ENCODE data around the gene UCN2. TPM values are rescaled to one million over a fixed set of nuclear protein-coding genes. Genes with fewer than 3 reads are reported as not detected.
"Not testable (repeated sequence)": the region's sequence is repeated elsewhere in the genome, so short reads cannot be mapped to it uniquely, and the experiment has no call there.

The UCN2 gene
- total RNA-seq, 1 donor from 2014 or later, result not detected

DNA sequence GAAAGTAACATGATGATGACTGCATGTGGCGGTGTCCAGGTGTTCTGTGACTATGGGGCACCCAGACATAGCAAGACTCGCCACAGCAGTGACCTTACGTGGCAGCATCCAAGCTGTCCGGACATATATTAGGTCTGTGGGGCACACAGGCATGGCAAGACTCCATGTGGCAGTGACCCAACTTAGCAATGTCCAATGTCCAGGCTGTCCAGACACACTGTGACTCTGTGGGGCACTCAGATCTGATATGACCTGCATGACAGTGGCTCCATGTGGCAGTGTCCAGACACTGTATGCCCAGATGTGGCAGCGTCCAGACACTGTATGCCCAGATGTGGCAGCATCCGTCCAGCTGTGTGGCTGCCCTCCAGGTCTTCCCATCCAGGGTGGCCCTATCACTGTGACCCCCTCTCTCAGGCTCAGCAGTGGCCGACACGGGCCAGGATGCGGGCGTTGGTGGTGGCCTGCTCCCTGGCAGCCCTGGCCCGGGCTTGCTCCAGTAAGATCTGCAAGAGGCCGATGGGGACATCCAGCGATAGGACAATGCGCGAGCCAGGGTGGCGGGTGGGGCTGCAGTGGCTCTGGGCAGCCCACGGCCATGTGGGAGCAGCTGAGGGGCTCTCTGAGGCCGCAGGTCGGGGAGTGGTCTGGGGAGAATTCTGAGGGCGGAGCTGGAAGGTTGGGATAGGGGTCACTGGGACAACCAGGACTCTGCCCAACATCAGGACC is 1.1 kb downstream of the UCN2 start:
- DNase-seq, result no peak
- Mint-ChIP-seq H3K4me1 (peaks cover 31% of the 10 kb centered on the region), H3K4me3 (no peak overlapping the region), H3K27me3 (no peaks in the 10 kb centered on the region), H3K36me3 (ENCODE audit: low read depth) (no peaks in the 10 kb centered on the region), H3K9me3 (no peaks in the 10 kb centered on the region), H3K27ac (peak overlapping the region; percentile 23)
- intact Hi-C loops (cut with micrococcal nuclease), result no loop called here

DNA sequence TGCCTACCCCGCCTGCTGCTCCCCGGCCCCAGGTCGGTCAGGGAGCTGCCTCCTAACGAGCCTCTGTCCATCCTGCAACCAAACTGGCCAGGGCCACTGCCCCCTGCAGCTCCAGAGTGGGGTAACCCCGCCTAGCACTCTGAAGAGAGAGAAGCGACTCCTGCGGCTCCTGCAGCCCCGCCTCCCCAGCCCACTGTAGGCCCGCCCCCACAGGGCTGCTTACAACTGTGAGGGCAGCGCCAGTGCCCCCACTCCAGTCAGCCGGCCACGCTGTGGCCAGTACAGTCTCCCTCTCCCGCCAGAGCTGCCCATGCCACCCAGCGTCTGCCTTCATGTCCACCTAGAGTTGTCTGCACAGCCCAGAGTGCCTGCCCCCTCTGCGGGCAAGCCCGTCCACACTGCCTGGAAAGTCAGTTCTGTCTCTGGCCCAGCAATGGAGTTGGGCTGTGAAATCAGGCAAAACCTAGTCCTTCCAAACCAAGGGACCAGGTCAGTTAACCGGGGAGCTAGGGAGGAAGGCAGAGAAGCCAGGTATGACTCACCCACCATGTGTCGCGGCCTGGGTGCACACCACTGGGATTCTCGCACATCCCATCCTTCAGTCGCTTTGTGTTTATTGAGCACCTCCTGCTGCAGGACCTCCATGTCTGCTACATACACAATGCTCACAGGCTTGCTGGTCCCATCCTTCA is 2.4 kb downstream of the UCN2 start:
- Mint-ChIP-seq H3K27me3 (no peaks in the 10 kb centered on the region), H3K9me3 (no peaks in the 10 kb centered on the region), H3K4me3 (peak overlapping the region; percentile 28), H3K36me3 (ENCODE audit: low read depth) (no peaks in the 10 kb centered on the region), H3K27ac (no peak overlapping the region), H3K4me1 (peaks cover 31% of the 10 kb centered on the region)
- peak; percentile 69 for DNase-seq
- intact Hi-C loops (cut with micrococcal nuclease), result no loop called here

DNA sequence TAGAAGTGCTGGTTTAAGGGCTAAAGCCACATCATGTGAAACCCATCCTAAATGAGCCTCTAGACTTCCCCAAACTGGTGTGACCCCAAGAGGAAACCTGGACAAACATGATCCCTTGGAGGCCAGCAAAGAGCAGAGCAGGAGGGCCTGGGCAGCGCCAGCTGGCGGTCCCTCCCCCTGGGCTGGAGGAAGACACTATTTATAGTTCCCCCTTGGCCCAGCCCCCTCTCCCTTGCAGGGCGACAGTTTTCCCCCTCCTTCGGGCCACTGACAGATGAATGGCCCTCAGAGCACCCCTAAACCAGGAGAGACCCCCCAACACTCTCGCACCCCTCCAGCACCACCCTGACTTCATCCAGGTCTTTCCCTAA is 2.9 kb downstream of the UCN2 start:
- Mint-ChIP-seq H3K27ac (peak overlapping the region; percentile 20), H3K36me3 (ENCODE audit: low read depth) (no peaks in the 10 kb centered on the region), H3K27me3 (no peaks in the 10 kb centered on the region), H3K4me3 (no peak overlapping the region), H3K9me3 (no peaks in the 10 kb centered on the region), H3K4me1 (peaks cover 29% of the 10 kb centered on the region)
- no peak for DNase-seq
- intact Hi-C loops (cut with micrococcal nuclease), result no loop called here

DNA sequence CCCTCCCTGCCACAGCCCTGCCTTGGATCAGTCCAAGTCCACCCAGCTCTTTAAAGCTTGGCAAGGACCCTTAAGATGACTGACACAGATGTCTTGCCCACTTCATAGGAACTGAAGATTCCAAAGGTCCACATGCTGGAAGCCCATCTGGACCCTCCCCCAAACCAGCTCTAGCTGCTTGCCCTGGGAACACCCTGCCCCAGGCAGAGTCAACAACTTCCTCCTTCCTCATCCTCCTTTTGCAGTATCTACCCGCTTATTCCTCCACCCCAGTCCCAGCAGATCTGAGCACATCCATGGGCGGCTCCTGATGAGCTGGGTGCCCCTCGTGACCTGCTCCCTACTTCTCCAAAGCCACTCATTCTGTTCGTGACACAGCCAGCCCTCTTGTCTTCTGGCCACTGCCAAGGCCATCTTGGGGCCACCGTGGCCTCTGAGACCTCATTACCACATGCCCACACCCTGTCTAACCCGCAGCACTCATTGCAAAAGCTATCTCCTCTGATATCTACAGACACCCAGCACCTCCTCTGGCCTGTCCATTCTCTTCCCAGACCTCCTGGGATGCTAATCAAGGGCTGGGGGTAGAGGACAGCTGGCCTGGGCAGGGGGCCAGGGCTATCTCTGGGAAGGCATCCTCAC is 5.0 kb downstream of the UCN2 start:
- DNase-seq, result no peak
- H3K27ac Mint-ChIP-seq, result peak overlapping the region; percentile 61
- H3K27me3 Mint-ChIP-seq, result no peaks in the 10 kb centered on the region
- H3K36me3 Mint-ChIP-seq (ENCODE audit: low read depth), result peaks cover 11% of the 10 kb centered on the region
- H3K9me3 Mint-ChIP-seq, result no peaks in the 10 kb centered on the region
- H3K4me1 Mint-ChIP-seq, result peaks cover 45% of the 10 kb centered on the region
- intact Hi-C loops (cut with micrococcal nuclease), result loop anchor here (1.0 to 5.0 kb wide), 3 partner anchors 51 to 318 kb away; partner anchors contain the start of genes SLC26A6 and ZNF589
- H3K4me3 Mint-ChIP-seq, result peak overlapping the region; percentile 36

DNA sequence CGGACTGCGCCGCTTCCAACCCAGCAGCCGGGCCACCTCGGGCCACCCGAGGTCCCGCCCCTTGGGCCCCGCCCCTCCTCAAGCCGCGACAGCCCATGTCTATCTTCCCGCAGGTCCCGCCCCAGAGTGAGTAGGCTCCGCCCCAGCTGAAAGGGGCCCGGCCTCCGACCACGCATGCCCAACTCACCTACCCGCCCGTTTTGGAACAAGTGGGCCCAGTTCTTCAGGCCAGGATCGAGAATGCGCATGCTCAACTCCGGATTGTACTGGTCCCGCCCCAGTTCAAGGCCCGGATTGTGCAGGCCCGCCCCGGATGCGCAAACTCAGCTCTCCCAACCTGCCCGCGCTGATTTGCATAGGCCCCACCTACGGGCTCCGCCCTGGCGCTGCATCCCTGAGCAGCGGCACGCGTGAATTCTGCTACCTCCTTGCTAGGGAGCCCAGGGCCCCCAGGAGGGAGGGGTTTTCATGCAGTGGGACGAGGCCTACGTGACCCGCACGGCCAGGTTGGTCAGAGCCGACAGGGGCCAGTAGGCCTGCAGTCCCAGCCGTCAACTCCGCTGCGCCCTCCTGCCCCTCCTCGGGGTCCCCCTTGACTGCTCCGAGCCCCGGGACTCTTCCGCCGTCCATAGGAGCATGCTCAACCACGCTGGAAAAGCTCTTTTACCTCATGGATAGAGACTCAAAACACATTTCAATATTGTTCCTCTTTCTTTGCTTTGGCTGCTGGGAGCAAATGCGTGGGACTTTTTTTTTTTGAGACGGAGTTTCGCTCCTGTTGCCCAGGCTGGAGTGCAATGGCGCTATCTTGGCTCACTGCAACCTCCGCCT is 6.6 kb downstream of the UCN2 start, which contains the start of gene PFKFB4:
Gene PFKFB4 (minus strand): TSS at position 8 of the 831 bp plus-strand sequence. CDS start 26 bp downstream, outside the sequence.
- H3K27me3 Mint-ChIP-seq, result no peaks in the 10 kb centered on the region
- peak; percentile 100 for DNase-seq
- intact Hi-C loops (cut with micrococcal nuclease), result loop anchor here (1.0 to 5.0 kb wide), 8 partner anchors 50 to 369 kb away; partner anchors contain the start of genes CCDC51, CDC25A, NME6 and TMA7
- H3K4me1 Mint-ChIP-seq, result peaks cover 48% of the 10 kb centered on the region
- H3K27ac Mint-ChIP-seq, result peak within 1 kb of the TSS; percentile 97
- H3K9me3 Mint-ChIP-seq, result no peaks in the 10 kb centered on the region
- peaks cover 18% of the 10 kb centered on the region for H3K36me3 Mint-ChIP-seq (ENCODE audit: low read depth)
- H3K4me3 Mint-ChIP-seq, result peak within 1 kb of the TSS; percentile 93

DNA sequence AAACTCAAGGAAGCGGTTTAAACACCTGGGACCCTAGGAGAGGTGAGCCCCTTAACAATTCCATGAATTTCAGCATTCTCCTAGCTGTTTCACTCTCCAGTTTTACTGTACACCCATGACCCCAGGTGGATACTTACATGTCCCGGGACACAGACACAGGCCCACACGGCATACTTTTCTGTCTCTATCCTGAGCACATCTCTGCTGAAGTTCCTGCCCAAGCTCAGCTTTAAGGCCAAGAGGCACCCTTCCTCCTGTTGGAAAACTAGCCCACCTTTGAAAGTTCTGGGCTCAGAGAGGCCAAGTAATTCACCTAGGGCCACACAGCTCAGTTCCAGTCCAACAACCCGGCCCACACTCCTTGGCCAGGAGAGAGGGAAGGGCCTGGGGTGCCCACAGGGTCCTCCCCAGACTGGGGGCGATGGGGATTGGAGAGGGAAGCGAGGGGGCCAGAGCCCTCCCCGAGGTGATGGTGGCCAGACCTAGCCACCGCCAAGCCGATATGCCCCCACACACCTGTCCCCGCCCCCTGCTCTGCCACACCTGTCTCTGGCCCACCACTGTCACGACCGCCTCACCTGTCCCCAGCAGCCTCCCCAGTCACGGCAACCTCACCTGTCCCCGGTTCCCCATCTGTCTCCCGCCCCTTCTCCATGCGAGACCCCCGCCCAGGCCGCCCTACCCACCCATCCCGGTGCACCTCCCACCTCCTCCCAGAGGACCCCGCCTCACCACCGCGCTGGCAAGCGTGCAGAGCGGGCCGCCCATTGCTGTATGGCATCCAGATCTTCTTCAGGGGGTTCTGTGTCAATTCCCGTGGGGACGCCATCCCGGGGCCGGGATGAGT is 7.4 kb downstream of the UCN2 start:
- peaks cover 46% of the 10 kb centered on the region for H3K4me1 Mint-ChIP-seq
- intact Hi-C loops (cut with micrococcal nuclease), result loop anchor here (2.0 to 5.0 kb wide), 4 partner anchors 49 to 287 kb away; partner anchors contain the start of genes CCDC51 and TMA7
- H3K9me3 Mint-ChIP-seq, result no peaks in the 10 kb centered on the region
- H3K36me3 Mint-ChIP-seq (ENCODE audit: low read depth), result peaks cover 18% of the 10 kb centered on the region
- H3K4me3 Mint-ChIP-seq, result peak overlapping the region; percentile 93
- H3K27ac Mint-ChIP-seq, result peak overlapping the region; percentile 97
- no peaks in the 10 kb centered on the region for H3K27me3 Mint-ChIP-seq
- peak; percentile 70 for DNase-seq

DNA sequence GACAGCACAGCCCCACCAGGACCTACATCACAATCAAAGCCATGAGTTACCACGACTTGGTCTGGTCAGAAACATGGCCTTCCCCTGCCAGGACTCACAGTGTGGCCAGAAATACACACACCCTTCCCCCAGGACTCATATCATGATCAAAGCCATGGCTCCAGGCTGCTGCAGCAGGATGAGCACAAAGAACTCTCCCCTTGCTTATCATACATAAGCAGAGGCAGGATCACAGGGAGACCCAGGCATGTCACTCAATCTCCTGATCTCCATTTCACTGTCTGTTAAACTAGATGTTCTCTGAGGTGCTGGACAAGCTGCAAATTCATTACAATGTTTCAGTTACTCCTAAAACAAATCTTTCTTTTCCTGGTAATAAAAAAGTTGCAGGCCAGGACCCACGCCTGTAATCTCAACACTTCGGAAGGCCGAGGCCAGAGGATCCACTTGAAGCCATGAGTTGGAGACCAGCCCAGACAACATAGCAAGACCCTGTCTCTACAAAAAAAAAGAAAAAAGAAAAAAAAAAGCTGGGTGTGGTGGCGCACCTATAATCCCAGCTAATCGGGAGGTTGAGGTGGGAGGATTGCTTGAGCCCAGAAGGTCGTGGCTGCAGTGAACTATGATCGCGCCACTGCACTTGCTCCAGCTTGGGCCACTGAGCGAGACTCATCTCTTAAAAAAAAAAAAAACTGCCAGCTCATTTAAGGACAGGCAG is 8.2 kb downstream of the UCN2 start:
- H3K36me3 Mint-ChIP-seq (ENCODE audit: low read depth), result peaks cover 24% of the 10 kb centered on the region
- H3K4me1 Mint-ChIP-seq, result peaks cover 51% of the 10 kb centered on the region
- no peak for DNase-seq
- H3K4me3 Mint-ChIP-seq, result peak overlapping the region; percentile 93
- H3K9me3 Mint-ChIP-seq, result no peaks in the 10 kb centered on the region
- intact Hi-C loops (cut with micrococcal nuclease), result loop anchor here (5.0 kb wide), 1 partner anchor 48 kb away; no protein-coding TSS in a partner anchor
- peak overlapping the region; percentile 63 for H3K27ac Mint-ChIP-seq
- H3K27me3 Mint-ChIP-seq, result no peaks in the 10 kb centered on the region

DNA sequence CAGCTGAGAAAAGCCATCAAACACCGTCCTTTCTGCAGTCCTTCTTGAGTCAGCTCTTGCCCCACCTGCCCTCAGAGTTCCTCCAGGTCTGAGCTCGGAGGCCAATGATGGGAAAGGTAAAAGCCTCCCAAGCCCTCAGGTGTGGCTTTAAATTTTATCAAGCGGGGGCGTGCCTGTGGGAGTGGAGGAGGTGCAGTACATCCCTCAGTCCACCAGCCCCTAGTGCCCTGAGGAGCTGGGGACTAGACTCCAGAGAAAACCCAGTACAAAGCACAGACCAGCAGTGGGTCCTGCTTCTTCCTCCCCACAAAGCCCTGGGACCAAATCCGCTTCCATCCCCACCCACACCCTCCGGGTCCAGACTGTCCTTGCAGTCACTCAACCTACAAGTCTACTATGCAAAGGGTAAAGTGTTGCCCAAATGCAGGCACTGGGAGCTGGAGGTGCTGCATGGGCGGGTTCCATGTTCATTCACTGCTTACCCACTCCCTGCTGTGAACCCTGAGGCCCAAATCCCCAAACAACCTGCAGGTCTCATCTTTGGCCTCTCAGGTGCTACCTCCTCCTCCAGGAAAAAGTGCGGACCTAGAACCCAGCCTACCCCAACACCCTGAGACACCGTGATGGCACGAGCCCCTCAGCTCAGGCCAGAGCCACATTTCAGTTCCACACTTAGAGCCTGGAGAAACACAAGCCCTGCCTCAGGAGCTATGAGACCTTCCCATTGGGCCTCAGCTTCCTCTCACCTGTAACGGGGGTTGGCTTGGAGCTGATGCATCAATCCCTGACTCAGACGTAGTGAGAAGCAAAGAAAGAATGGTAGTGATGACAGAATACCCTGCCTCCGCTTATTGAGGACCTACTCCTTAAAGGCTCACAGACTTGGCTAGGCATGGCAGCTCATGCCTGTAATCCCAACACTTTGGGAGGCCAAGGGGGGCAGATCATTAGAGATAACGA is 9.4 kb downstream of the UCN2 start:
- peaks cover 48% of the 10 kb centered on the region for H3K4me1 Mint-ChIP-seq
- H3K36me3 Mint-ChIP-seq (ENCODE audit: low read depth), result peaks cover 28% of the 10 kb centered on the region
- no peaks in the 10 kb centered on the region for H3K27me3 Mint-ChIP-seq
- intact Hi-C loops (cut with micrococcal nuclease), result no loop called here
- peak overlapping the region; percentile 93 for H3K4me3 Mint-ChIP-seq
- DNase-seq, result no peak
- no peak overlapping the region for H3K27ac Mint-ChIP-seq
- H3K9me3 Mint-ChIP-seq, result no peaks in the 10 kb centered on the region

DNA sequence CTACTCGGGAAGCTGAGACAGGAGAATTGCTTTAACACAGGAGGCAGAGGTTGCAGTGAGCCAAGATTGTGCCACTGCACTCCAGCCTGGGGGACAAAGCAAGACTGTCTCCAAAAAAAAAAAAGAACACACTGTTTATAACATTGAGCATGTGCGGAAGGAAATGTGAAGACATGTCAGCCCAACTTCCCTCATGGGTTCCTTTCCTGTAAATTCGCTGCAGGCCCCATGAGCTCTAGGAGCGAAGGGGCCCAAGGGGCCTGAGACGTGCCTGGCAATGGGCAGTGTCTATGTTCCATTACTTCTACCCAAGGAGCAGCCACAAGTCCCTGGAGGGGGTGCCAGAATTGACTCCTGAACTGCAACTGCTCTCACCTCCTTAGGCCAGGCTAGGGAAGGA is 10.2 kb downstream of the UCN2 start:
- Mint-ChIP-seq H3K4me3 (peak overlapping the region; percentile 15), H3K27me3 (no peaks in the 10 kb centered on the region), H3K36me3 (ENCODE audit: low read depth) (peaks cover 32% of the 10 kb centered on the region), H3K4me1 (peaks cover 45% of the 10 kb centered on the region), H3K27ac (no peak overlapping the region), H3K9me3 (no peaks in the 10 kb centered on the region)
- no peak for DNase-seq
- intact Hi-C loops (cut with micrococcal nuclease), result no loop called here

DNA sequence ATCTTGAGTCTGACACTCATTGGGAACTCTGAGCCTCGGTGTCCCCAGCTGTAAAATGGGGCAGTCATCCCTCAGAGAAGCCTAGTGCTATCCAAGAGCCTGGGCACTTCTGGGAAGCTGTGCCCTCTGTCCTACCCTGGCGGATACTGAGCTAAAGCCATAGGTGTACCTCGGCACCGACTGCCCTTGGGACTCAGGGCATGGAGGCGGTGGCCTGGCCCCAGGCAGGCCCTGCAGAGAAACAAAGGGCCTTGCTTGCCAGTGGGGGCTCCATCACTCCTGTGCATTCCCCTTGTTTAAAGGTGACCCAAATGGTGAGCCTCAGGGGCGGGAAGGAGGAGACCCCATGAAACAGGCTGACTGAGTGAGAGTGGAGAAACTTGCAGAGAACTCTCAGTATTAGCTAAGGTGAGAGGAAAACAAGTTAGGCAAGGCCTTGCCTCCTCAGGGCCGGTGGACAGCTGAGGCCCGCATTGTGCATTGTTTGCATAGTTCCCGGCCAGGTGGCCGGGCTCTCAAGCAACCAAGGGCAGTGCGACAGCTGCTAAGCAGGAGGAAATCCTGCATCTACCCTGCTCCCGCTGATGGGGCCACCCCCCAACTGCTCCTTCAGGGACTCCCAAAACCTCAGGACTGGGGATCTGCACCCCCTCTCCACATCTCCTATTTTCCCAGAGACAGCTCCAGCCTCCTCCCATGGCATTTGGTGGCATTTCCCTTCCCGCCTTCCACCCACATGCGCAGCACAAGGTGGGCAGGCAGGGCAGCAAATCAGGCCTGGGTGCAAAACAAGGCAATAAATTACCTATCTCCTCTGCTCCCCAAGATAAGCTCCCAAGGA is 11.2 kb downstream of the UCN2 start:
- intact Hi-C loops (cut with micrococcal nuclease), result no loop called here
- Mint-ChIP-seq H3K27me3 (no peaks in the 10 kb centered on the region), H3K4me3 (no peak overlapping the region), H3K27ac (no peak overlapping the region), H3K36me3 (ENCODE audit: low read depth) (peaks cover 39% of the 10 kb centered on the region), H3K4me1 (peaks cover 42% of the 10 kb centered on the region), H3K9me3 (no peaks in the 10 kb centered on the region)
- DNase-seq, result no peak

DNA sequence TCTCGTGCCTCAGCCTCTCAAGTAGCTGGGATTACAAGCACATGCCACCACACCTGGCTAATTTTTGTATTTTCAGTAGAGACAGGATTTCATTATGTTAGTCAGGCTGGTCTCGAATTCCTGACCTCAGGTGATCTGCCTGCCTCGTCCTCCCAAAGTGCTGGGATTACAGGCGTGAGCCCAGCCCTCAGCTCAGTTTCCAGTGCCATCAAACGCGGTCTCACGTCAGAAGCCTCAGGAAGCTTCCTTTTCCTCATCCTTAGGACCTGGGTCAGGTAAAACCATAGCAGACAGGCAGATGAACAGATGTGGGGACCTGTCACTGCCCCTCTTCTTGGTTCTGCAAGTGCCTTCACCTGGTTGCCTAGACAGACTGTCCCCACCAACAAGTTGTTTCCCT is 11.9 kb downstream of the UCN2 start:
- DNase-seq; H3K27ac Mint-ChIP-seq; H3K4me3 Mint-ChIP-seq; intact Hi-C loops (cut with micrococcal nuclease); H3K27me3 Mint-ChIP-seq; H3K9me3 Mint-ChIP-seq: not testable (repeated sequence)
- peaks cover 46% of the 10 kb centered on the region for H3K36me3 Mint-ChIP-seq (ENCODE audit: low read depth)
- H3K4me1 Mint-ChIP-seq, result peaks cover 42% of the 10 kb centered on the region
